Progenitor cell of endocrine pancreas (in vitro differentiated cells): ENCODE data around the gene SFTA2. TPM values are rescaled to one million over a fixed set of nuclear protein-coding genes. Genes with fewer than 3 reads are reported as not detected.

Experiments used
- DNase-seq: peaks from one replicate; pipeline ENCODE4 v3.0.0; 2021; ENCODE audit warnings: low spot score; ENCODE audit not compliant: unreplicated experiment
- H3K27ac Mint-ChIP-seq: 2 replicates; pipeline ENCODE4 v1.8.0; 2021; ENCODE audit warnings: mild to moderate bottlenecking, moderate library complexity, mixed read lengths
- H3K27me3 Mint-ChIP-seq: 2 replicates; pipeline ENCODE4 v1.8.0; 2021; ENCODE audit warnings: mixed read lengths
- H3K36me3 Mint-ChIP-seq: 2 replicates; pipeline ENCODE4 v1.8.0; 2022; ENCODE audit warnings: mixed read lengths; ENCODE audit not compliant: insufficient read depth
- H3K4me1 Mint-ChIP-seq: 2 replicates; pipeline ENCODE4 v1.8.0; 2021; ENCODE audit warnings: low read depth, mixed read lengths
- H3K4me3 Mint-ChIP-seq: 2 replicates; pipeline ENCODE4 v1.8.0; 2021; ENCODE audit warnings: low read depth, mild to moderate bottlenecking, moderate library complexity, mixed read lengths
- H3K9me3 Mint-ChIP-seq: 2 replicates; pipeline ENCODE4 v1.8.0; 2021; ENCODE audit warnings: low read depth, mixed read lengths
- total RNA-seq: library from RNA; stranded (reverse); gene quantifications from 2 replicates; pipeline ENCODE4 v1.2.1, GENCODE V29; 2021
- TF ChIP-seq, protein P1 (sequence below): fragments of 200-600 bp; sonication (generic); IDR thresholded peaks from one replicate; pipeline ENCODE4 v1.5.0; 2021; ENCODE audit warnings: antibody characterized with exemption, mild to moderate bottlenecking; ENCODE audit not compliant: unreplicated experiment

Gene SFTA2
- total RNA-seq, 1 donor from 2014 or later, result 2.6 TPM

DNA sequence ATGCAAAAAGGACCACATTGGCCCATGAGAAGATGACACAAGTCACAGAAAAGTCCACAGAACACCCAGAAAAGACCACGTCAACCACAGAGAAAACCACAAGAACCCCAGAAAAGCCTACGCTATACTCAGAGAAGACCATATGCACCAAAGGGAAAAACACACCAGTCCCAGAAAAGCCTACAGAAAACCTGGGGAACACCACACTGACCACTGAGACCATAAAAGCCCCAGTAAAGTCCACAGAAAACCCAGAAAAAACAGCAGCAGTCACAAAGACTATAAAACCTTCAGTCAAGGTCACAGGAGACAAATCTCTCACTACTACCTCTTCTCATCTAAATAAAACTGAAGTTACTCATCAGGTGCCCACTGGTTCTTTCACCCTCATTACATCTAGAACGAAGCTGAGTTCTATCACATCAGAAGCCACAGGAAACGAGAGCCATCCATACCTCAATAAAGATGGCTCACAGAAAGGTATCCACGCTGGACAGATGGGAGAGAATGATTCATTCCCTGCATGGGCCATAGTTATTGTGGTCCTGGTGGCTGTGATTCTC is 20.0 kb upstream of the SFTA2 start:
- no peak overlapping the region for H3K4me3 Mint-ChIP-seq
- H3K36me3 Mint-ChIP-seq, result no peaks in the 10 kb centered on the region
- no peak overlapping the region for H3K27ac Mint-ChIP-seq
- DNase-seq, result no peak
- TF ChIP-seq, protein P1, sequence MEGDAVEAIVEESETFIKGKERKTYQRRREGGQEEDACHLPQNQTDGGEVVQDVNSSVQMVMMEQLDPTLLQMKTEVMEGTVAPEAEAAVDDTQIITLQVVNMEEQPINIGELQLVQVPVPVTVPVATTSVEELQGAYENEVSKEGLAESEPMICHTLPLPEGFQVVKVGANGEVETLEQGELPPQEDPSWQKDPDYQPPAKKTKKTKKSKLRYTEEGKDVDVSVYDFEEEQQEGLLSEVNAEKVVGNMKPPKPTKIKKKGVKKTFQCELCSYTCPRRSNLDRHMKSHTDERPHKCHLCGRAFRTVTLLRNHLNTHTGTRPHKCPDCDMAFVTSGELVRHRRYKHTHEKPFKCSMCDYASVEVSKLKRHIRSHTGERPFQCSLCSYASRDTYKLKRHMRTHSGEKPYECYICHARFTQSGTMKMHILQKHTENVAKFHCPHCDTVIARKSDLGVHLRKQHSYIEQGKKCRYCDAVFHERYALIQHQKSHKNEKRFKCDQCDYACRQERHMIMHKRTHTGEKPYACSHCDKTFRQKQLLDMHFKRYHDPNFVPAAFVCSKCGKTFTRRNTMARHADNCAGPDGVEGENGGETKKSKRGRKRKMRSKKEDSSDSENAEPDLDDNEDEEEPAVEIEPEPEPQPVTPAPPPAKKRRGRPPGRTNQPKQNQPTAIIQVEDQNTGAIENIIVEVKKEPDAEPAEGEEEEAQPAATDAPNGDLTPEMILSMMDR, result no peak
- peaks cover 3% of the 10 kb centered on the region for H3K9me3 Mint-ChIP-seq
- peaks cover 71% of the 10 kb centered on the region for H3K27me3 Mint-ChIP-seq
- H3K4me1 Mint-ChIP-seq, result peaks cover 3% of the 10 kb centered on the region

DNA sequence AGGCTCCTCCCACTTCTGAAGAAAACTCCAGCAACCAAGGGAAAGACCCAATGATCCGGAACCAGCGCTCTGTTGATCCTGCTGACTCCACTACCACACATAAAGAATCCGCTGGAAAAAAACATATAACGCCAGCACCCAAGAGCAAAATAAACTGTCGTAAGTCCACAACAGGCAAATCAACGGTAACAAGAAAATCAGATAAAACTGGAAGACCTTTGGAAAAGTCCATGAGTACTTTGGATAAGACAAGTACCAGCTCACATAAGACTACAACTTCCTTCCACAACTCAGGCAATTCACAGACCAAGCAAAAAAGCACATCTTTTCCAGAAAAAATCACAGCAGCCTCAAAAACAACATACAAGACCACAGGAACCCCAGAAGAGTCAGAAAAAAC is 16.8 kb upstream of the SFTA2 start:
- TF ChIP-seq, protein P1, result no peak
- Mint-ChIP-seq H3K27me3 (peaks cover 42% of the 10 kb centered on the region), H3K4me3 (no peak overlapping the region), H3K9me3 (peaks cover 3% of the 10 kb centered on the region), H3K36me3 (no peaks in the 10 kb centered on the region), H3K4me1 (no peaks in the 10 kb centered on the region), H3K27ac (no peak overlapping the region)
- no peak for DNase-seq

DNA sequence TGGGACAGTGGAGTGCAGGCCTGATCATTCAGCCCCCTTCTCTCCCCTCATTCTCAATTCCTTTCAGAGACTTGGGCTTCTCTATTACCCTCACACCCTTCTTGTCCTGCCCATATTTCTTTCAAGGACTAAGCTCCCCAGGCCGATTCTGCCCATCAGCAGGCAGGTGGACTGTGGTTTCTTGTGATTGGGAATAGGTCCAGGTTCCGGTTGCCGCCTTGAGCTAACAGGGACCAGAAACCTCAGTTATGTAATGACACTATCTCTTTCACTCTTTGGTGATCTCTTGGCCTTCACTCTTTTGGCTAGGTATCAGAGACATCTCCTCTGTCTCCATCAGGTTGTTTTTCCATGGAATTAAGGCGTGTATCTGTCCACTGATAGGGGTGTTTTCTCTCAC is 15.3 kb upstream of the SFTA2 start:
- H3K27ac Mint-ChIP-seq, result no peak overlapping the region
- no peak for DNase-seq

DNA sequence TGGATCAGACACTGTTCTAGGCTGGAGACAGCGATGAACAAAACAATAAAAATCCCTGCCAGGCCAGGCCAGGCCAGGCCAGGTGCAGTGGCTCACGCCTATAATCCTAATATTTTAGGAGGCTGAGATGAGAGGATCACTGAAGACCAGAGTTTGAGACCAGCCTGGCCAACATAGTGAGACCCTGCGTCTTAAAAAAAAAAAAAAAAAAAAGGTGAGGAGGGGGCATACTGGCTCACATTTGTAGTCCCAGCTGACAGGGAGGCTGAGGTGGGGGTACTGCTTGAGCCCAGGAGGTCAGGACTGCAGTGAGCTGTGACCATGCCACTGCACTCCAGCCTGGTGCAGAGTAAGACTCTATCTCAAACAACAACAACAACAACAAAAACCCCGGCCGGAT is 13.3 kb upstream of the SFTA2 start:
- Mint-ChIP-seq H3K9me3 (no peaks in the 10 kb centered on the region), H3K4me3 (no peak overlapping the region), H3K27me3 (peaks cover 19% of the 10 kb centered on the region), H3K27ac (no peak overlapping the region), H3K36me3 (no peaks in the 10 kb centered on the region), H3K4me1 (peaks cover 5% of the 10 kb centered on the region)
- no peak for DNase-seq
- TF ChIP-seq, protein P1, result no peak

More for the DNA sequence above, 15.3 kb upstream of the SFTA2 start:
- H3K4me3 Mint-ChIP-seq, result no peak overlapping the region
- H3K9me3 Mint-ChIP-seq, result peaks cover 3% of the 10 kb centered on the region
- peaks cover 3% of the 10 kb centered on the region for H3K4me1 Mint-ChIP-seq
- peaks cover 31% of the 10 kb centered on the region for H3K27me3 Mint-ChIP-seq
- H3K36me3 Mint-ChIP-seq, result no peaks in the 10 kb centered on the region
- TF ChIP-seq, protein P1, result no peak

DNA sequence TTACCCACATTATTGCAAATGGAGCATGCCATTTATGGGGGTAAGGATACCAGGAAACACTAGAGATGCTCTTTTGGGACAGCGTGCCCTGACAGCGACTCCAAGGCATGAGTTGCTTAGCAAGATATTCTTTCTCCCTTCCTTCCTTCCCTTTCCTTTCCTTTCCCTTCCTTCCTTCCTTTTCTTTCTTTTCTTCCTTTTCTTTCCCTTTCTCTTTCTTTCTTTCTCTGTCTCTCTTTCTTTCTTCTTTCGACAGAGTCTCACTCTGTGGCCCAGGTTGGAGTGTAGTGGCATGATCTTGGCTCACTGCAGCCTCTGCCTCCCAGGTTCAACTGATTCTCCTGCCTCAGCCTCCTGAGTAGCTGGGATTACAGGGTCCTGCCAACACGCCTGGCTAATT is 12.1 kb upstream of the SFTA2 start:
- TF ChIP-seq, protein P1, result no peak
- peaks cover 17% of the 10 kb centered on the region for H3K27me3 Mint-ChIP-seq
- no peak overlapping the region for H3K4me3 Mint-ChIP-seq
- DNase-seq, result no peak
- no peak overlapping the region for H3K27ac Mint-ChIP-seq
- H3K4me1 Mint-ChIP-seq, result peaks cover 8% of the 10 kb centered on the region
- H3K9me3 Mint-ChIP-seq, result no peaks in the 10 kb centered on the region
- H3K36me3 Mint-ChIP-seq, result no peaks in the 10 kb centered on the region
